Esophagus squamous epithelium (tissue), 4 donors: Measurements from ENCODE around the gene C19orf81.

Experiments used
- CTCF ChIP-seq, 6 experiments: fragments of 450-650 bp in 4 of 6; fragments of 200-600 bp in 2 of 6; sonication (generic) in 2 of 6; IDR thresholded peaks; one replicate each; pipeline ENCODE4 v1.5.1; 2016 to 2019; ENCODE audit warnings: antibody characterized with exemption in 6 of 6, mild to moderate bottlenecking in 4 of 6, moderate library complexity in 4 of 6
- POLR2A ChIP-seq, 4 donors: fragments of 450-650 bp; IDR thresholded peaks; one replicate each; pipeline ENCODE4 v1.6.1; 2017; ENCODE audit warnings: antibody characterized with exemption in 4 of 4, mild to moderate bottlenecking in 4 of 4, moderate library complexity in 3 of 4

GRCh38 chr19:50644315-50644915, 4.8 kb upstream of the C19orf81 start:
- TF ChIP-seq CTCF (IDR thresholded peaks at IDR 0.05) = no peak
- no peak for TF ChIP-seq POLR2A (IDR thresholded peaks at IDR 0.05)
